A673 (cell line): ENCODE measurements around the gene KDM3B. TPM values are rescaled to one million over a fixed set of nuclear protein-coding genes. Genes with fewer than 3 reads are reported as not detected.

Experiments used
- BruUV-seq: library from RNA; stranded (reverse); fragments of 400-500 nt; replicated peaks from 2 replicates; lab custom pipeline; 2021; lab: Mats Ljungman, UMichigan
- CTCF ChIA-PET: fragments of 300-600 bp; sonication (Branson Sonifier 250); formaldehyde crosslinking; loops from one replicate; lab custom pipeline; 2022; ENCODE audit warnings: antibody characterized with exemption; lab: Charles Lee
- POLR2A ChIA-PET: fragments of 300-600 bp; sonication (Branson Sonifier 250); formaldehyde crosslinking; loops from one replicate; lab custom pipeline; 2022; ENCODE audit warnings: antibody characterized with exemption; ENCODE audit not compliant: low non-redundant PET; lab: Charles Lee
- DNase-seq: peaks from one replicate; pipeline ENCODE4 v3.0.0-alpha.2; 2015; ENCODE audit warnings: low spot score
- H3K27ac ChIP-seq: fragments of 200-600 bp; sonication (generic); 2 replicates; pipeline ENCODE4 v1.5.1; 2016; ENCODE audit warnings: mixed run types, low read depth, mild to moderate bottlenecking, mixed read lengths, antibody characterized with exemption, low read length; ENCODE audit not compliant: poor library complexity, severe bottlenecking
- H3K27me3 ChIP-seq: fragments of 200-600 bp; sonication (generic); replicated peaks from 2 replicates; pipeline ENCODE4 v1.6.1; 2017; ENCODE audit warnings: mixed run types, low read depth, mild to moderate bottlenecking, mixed read lengths, antibody characterized with exemption, low read length; ENCODE audit not compliant: insufficient read depth, poor library complexity
- H3K36me3 ChIP-seq: fragments of 200-600 bp; sonication (generic); 2 replicates; pipeline ENCODE4 v1.6.1; 2016; ENCODE audit warnings: mixed run types, mild to moderate bottlenecking, mixed read lengths, antibody characterized with exemption, low read length; ENCODE audit not compliant: insufficient read depth, poor library complexity, severe bottlenecking
- H3K4me1 ChIP-seq: fragments of 200-600 bp; sonication (generic); 2 replicates; pipeline ENCODE4 v1.6.1; 2017; ENCODE audit warnings: mixed run types, mild to moderate bottlenecking, mixed read lengths, antibody characterized with exemption, low read length; ENCODE audit not compliant: insufficient read depth, poor library complexity, severe bottlenecking
- H3K4me3 ChIP-seq: fragments of 200-600 bp; sonication (generic); 2 replicates; pipeline ENCODE4 v1.5.1; 2016; ENCODE audit warnings: low read depth, mixed run types, mild to moderate bottlenecking, mixed read lengths, low read length; ENCODE audit not compliant: poor library complexity, severe bottlenecking
- H3K9me3 ChIP-seq: fragments of 200-600 bp; sonication (generic); 2 replicates; pipeline ENCODE4 v1.6.1; 2016; ENCODE audit warnings: mixed run types, low read depth, mild to moderate bottlenecking, mixed read lengths, antibody characterized with exemption, low read length; ENCODE audit not compliant: poor library complexity, severe bottlenecking
- CTCF ChIP-seq: fragments of 300-800, 200-600 bp; sonication (generic); conservative IDR thresholded peaks from 2 replicates; pipeline ENCODE4 v1.5.1; 2017; ENCODE audit warnings: low read depth, mild to moderate bottlenecking, antibody characterized with exemption, low read length, moderate library complexity, mixed read lengths
- EZH2 ChIP-seq: fragments of 200-600 bp; sonication (generic); IDR thresholded peaks from 2 replicates; pipeline ENCODE4 v1.6.1; 2017; ENCODE audit warnings: borderline replicate concordance, low read depth, mild to moderate bottlenecking, mixed read lengths, antibody characterized with exemption, low read length; ENCODE audit not compliant: poor library complexity, severe bottlenecking
- intact Hi-C: fragments of 100-400 bp; cut with micrococcal nuclease; formaldehyde crosslinking; loops from one replicate; pipeline ENCODE4 v1.10.0; 2022; ENCODE audit not compliant: unreplicated experiment
- total RNA-seq: library from RNA; stranded (reverse); gene quantifications from 2 replicates; pipeline ENCODE4 v1.2.3, GENCODE V29; 2021

Gene KDM3B
- total RNA-seq, 1 experiment from 2014 or later = 62.1 TPM

DNA sequence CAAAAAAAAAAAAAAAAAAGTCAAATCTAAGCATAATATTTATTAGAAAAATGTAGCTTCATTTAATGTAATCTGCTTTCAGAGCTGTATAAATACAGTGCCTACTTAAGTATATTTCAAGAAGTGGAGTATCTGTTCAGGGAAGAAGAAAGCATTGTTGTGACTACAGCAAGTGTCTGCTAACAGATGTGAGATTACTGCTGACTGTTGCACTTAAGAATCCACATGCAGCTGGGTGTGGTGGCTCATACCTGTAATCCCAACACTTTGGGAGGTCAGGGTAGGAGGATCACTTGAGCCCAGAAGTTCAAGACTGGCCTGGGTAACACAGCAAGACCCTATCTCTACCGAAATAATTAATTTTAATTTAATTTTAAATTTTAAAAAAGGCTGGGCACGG lies 19.0 kb downstream of the KDM3B start:
- peaks cover 7% of the 10 kb centered on the region for H3K36me3 ChIP-seq
- no peak for DNase-seq
- no peak overlapping the region for H3K27ac ChIP-seq
- H3K4me1 ChIP-seq = no peaks in the 10 kb centered on the region
- ChIA-PET CTCF (no interaction called here), POLR2A (no interaction called here)
- intact Hi-C loops = no loop called here
- no peak for TF ChIP-seq EZH2
- no peak for TF ChIP-seq CTCF
- H3K9me3 ChIP-seq = no peaks in the 10 kb centered on the region
- no TSS peak for BruUV-seq
- H3K27me3 ChIP-seq = no peaks in the 10 kb centered on the region
- H3K4me3 ChIP-seq = no peak overlapping the region

GRCh38 chr5:138372225-138372624 lies 19.7 kb downstream of the KDM3B start:
- Histone ChIP-seq H3K27ac (no peak overlapping the region), H3K4me1 (no peaks in the 10 kb centered on the region), H3K27me3 (no peaks in the 10 kb centered on the region), H3K9me3 (no peaks in the 10 kb centered on the region), H3K4me3 (no peak overlapping the region), H3K36me3 (peaks cover 8% of the 10 kb centered on the region)
- DNase-seq = no peak
- POLR2A ChIA-PET = no interaction called here
- no peak for TF ChIP-seq EZH2
- TF ChIP-seq CTCF = no peak
- CTCF ChIA-PET = no interaction called here
- BruUV-seq = no TSS peak
- intact Hi-C loops = no loop called here

DNA sequence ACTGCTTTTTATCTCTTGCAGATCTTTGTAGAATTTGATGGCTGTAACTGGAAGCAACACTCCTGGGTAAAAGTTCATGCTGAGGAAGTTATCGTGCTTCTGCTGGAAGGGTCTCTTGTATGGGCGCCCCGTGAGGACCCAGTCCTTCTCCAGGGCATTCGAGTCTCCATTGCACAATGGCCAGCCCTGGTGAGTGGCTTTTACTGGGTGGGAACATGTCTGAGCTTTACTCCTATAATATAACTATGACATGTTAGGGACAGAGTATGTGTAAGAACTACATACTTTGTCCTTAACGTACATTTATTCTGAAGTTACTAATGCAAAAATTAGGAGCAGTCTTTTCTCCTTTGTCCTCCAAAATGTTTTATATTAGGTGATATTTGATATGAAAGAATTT lies 20.2 kb downstream of the KDM3B start:
- H3K27me3 ChIP-seq = no peaks in the 10 kb centered on the region
- no peaks in the 10 kb centered on the region for H3K4me1 ChIP-seq
- no peak for DNase-seq
- POLR2A ChIA-PET = no interaction called here
- BruUV-seq = no TSS peak
- H3K9me3 ChIP-seq = no peaks in the 10 kb centered on the region
- TF ChIP-seq CTCF (no peak), EZH2 (no peak)
- CTCF ChIA-PET = no interaction called here
- intact Hi-C loops = no loop called here
- no peak overlapping the region for H3K27ac ChIP-seq
- H3K36me3 ChIP-seq = peaks cover 12% of the 10 kb centered on the region
- no peak overlapping the region for H3K4me3 ChIP-seq
